ENCODE results near the gene BTBD16. TPM values are rescaled to one million over a fixed set of nuclear protein-coding genes. Genes with fewer than 3 reads are reported as not detected.

The BTBD16 gene
- total RNA-seq, 1 donor, result not detected

GRCh38 chr10:122264931-122265330 is 6.2 kb upstream of the BTBD16 start:
- Histone ChIP-seq H4K20me1 (ENCODE audit: insufficient read depth, low read length) (no peaks in the 10 kb centered on the region), H2AFZ (ENCODE audit: low read length) (no peak overlapping the region), H3K27me3 (ENCODE audit: insufficient read depth, low read length) (no peaks in the 10 kb centered on the region), H3K79me2 (ENCODE audit: insufficient read depth, low read length) (no peaks in the 10 kb centered on the region), H3K27ac (ENCODE audit: low read depth, low read length) (peak overlapping the region; percentile 33), H3K4me1 (ENCODE audit: insufficient read depth, low read length) (peaks cover 14% of the 10 kb centered on the region), H3K9me3 (ENCODE audit: low read depth, low read length) (no peaks in the 10 kb centered on the region), H3K4me3 (ENCODE audit: insufficient read depth, low read length) (no peak overlapping the region), H3K36me3 (ENCODE audit: insufficient read depth, low read length) (no peaks in the 10 kb centered on the region), H3K4me2 (ENCODE audit: insufficient read depth, low read length) (peak overlapping the region; percentile 81)
- TF ChIP-seq CTCF (IDR thresholded peaks at IDR 0.05; ENCODE audit: extremely low read depth, low read depth, low read length), result no peak
- peak; percentile 14 for DNase-seq (ENCODE audit: insufficient read length, low spot score, missing footprints)

- Histone ChIP-seq H3K4me1 (ENCODE audit: insufficient read depth, low read length) (peaks cover 14% of the 10 kb centered on the region), H3K36me3 (ENCODE audit: insufficient read depth, low read length) (no peaks in the 10 kb centered on the region), H4K20me1 (ENCODE audit: insufficient read depth, low read length) (no peaks in the 10 kb centered on the region), H3K9me3 (ENCODE audit: low read depth, low read length) (no peaks in the 10 kb centered on the region), H3K4me2 (ENCODE audit: insufficient read depth, low read length) (no peak overlapping the region), H3K4me3 (ENCODE audit: insufficient read depth, low read length) (no peak overlapping the region), H3K27me3 (ENCODE audit: insufficient read depth, low read length) (no peaks in the 10 kb centered on the region), H3K79me2 (ENCODE audit: insufficient read depth, low read length) (no peaks in the 10 kb centered on the region), H3K27ac (ENCODE audit: low read depth, low read length) (no peak overlapping the region), H2AFZ (ENCODE audit: low read length) (no peak overlapping the region)
- DNase-seq (ENCODE audit: insufficient read length, low spot score, missing footprints), result no peak
- no peak for TF ChIP-seq CTCF (IDR thresholded peaks at IDR 0.05; ENCODE audit: extremely low read depth, low read depth, low read length)
Measured at GRCh38 chr10:122265896-122266295, 5.2 kb upstream of the BTBD16 start.

- H3K27me3 ChIP-seq (ENCODE audit: insufficient read depth, low read length), result no peaks in the 10 kb centered on the region
- H3K9me3 ChIP-seq (ENCODE audit: low read depth, low read length), result no peaks in the 10 kb centered on the region
- H4K20me1 ChIP-seq (ENCODE audit: insufficient read depth, low read length), result no peaks in the 10 kb centered on the region
- H3K27ac ChIP-seq (ENCODE audit: low read depth, low read length), result no peak overlapping the region
- H3K4me2 ChIP-seq (ENCODE audit: insufficient read depth, low read length), result no peak overlapping the region
- DNase-seq (ENCODE audit: insufficient read length, low spot score, missing footprints), result peak; percentile 82
- H3K36me3 ChIP-seq (ENCODE audit: insufficient read depth, low read length), result no peaks in the 10 kb centered on the region
- TF ChIP-seq CTCF (IDR thresholded peaks at IDR 0.05; ENCODE audit: extremely low read depth, low read depth, low read length), result peak; percentile 97
- no peaks in the 10 kb centered on the region for H3K79me2 ChIP-seq (ENCODE audit: insufficient read depth, low read length)
- H3K4me1 ChIP-seq (ENCODE audit: insufficient read depth, low read length), result peaks cover 14% of the 10 kb centered on the region
- H2AFZ ChIP-seq (ENCODE audit: low read length), result peak overlapping the region; percentile 71
- H3K4me3 ChIP-seq (ENCODE audit: insufficient read depth, low read length), result no peak overlapping the region
Measured at GRCh38 chr10:122267849-122268737, 3.0 kb upstream of the BTBD16 start.

GRCh38 chr10:122269059-122269687 is 1.9 kb upstream of the BTBD16 start:
- Histone ChIP-seq H3K4me1 (ENCODE audit: insufficient read depth, low read length) (peaks cover 8% of the 10 kb centered on the region), H3K79me2 (ENCODE audit: insufficient read depth, low read length) (no peaks in the 10 kb centered on the region), H3K9me3 (ENCODE audit: low read depth, low read length) (no peaks in the 10 kb centered on the region), H3K27me3 (ENCODE audit: insufficient read depth, low read length) (no peaks in the 10 kb centered on the region), H2AFZ (ENCODE audit: low read length) (no peak overlapping the region), H3K36me3 (ENCODE audit: insufficient read depth, low read length) (no peaks in the 10 kb centered on the region), H4K20me1 (ENCODE audit: insufficient read depth, low read length) (no peaks in the 10 kb centered on the region), H3K4me2 (ENCODE audit: insufficient read depth, low read length) (no peak overlapping the region), H3K4me3 (ENCODE audit: insufficient read depth, low read length) (no peak overlapping the region), H3K27ac (ENCODE audit: low read depth, low read length) (no peak overlapping the region)
- no peak for DNase-seq (ENCODE audit: insufficient read length, low spot score, missing footprints)
- no peak for TF ChIP-seq CTCF (IDR thresholded peaks at IDR 0.05; ENCODE audit: extremely low read depth, low read depth, low read length)
